Measurements from ENCODE around the gene WHRN.

The WHRN gene

DNA sequence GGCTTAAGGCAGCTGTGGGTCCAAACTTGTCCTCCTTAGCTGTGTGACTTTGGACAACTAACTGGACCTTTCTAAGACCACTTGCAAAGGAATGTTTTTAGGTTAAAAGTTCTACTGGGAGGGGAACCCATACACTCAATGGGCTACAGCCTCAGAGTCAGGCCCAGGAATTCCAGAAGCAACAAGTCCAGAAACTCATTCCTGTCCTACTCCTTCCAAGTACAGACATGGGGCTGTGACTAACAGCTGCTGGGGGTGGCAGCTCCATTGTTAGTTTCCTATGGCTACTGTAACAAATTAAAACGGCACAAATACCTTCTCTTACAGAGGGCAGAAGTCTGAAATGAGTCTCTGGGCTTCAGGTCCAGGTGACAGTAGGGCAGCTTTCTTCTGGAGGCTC lies 105.1 kb downstream of the WHRN start:
- no peak overlapping the region for H3K27ac ChIP-seq (ENCODE audit: low read depth, low read length)
- H3K27me3 ChIP-seq (ENCODE audit: low read length) = no peaks in the 10 kb centered on the region
- H3F3A ChIP-seq (ENCODE audit: insufficient read depth) = peaks cover 11% of the 10 kb centered on the region
- no peak overlapping the region for H3K9ac ChIP-seq (ENCODE audit: low read length)
- no peaks in the 10 kb centered on the region for H3K9me2 ChIP-seq (replicated peaks; ENCODE audit: insufficient read depth, low read length)
- no peak overlapping the region for H3K4me2 ChIP-seq (ENCODE audit: low read depth, low read length, poor library complexity, severe bottlenecking)
- no peak overlapping the region for H2AFZ ChIP-seq (ENCODE audit: low read depth, low read length, severe bottlenecking)
- no peaks in the 10 kb centered on the region for H4K20me1 ChIP-seq (ENCODE audit: low read depth, low read length)
- TF ChIP-seq EZH2phosphoT487 (conservative IDR thresholded peaks at IDR 0.05; ENCODE audit: low read length) = no peak
- TF ChIP-seq, protein P1, sequence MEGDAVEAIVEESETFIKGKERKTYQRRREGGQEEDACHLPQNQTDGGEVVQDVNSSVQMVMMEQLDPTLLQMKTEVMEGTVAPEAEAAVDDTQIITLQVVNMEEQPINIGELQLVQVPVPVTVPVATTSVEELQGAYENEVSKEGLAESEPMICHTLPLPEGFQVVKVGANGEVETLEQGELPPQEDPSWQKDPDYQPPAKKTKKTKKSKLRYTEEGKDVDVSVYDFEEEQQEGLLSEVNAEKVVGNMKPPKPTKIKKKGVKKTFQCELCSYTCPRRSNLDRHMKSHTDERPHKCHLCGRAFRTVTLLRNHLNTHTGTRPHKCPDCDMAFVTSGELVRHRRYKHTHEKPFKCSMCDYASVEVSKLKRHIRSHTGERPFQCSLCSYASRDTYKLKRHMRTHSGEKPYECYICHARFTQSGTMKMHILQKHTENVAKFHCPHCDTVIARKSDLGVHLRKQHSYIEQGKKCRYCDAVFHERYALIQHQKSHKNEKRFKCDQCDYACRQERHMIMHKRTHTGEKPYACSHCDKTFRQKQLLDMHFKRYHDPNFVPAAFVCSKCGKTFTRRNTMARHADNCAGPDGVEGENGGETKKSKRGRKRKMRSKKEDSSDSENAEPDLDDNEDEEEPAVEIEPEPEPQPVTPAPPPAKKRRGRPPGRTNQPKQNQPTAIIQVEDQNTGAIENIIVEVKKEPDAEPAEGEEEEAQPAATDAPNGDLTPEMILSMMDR (IDR thresholded peaks at IDR 0.05; ENCODE audit: insufficient read depth, low read length, poor library complexity, severe bottlenecking) = no peak
- H3K36me3 ChIP-seq (ENCODE audit: low read length) = no peaks in the 10 kb centered on the region
- H3K4me3 ChIP-seq (ENCODE audit: insufficient read depth, low read length, poor library complexity, severe bottlenecking) = no peak overlapping the region
- no peaks in the 10 kb centered on the region for H3K9me3 ChIP-seq (ENCODE audit: insufficient read depth, low read length)
- H3K79me2 ChIP-seq (ENCODE audit: insufficient read depth, low read length) = peaks cover 12% of the 10 kb centered on the region

DNA sequence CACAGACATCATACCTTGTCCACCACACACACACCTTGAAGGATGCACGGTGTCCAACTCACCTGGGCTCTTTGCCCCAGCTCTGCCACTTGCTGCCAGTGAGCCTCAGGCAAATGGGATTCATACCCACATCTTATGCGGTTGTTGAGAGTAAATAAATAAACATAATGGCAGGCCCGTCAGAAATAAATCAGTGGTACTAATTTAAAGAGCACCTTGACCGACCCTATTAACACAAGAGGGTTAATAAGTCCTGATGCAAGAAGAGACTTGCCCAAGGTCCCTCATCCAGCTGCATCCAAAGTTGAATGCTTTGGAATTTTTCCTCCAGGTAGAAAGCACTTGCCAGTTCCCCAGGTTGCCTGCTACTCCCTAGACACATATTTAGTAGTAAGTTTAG lies 105.9 kb downstream of the WHRN start:
- Histone ChIP-seq H3K9ac (ENCODE audit: low read length) (no peak overlapping the region), H3K79me2 (ENCODE audit: insufficient read depth, low read length) (peaks cover 12% of the 10 kb centered on the region), H3K27me3 (ENCODE audit: low read length) (no peaks in the 10 kb centered on the region), H3K36me3 (ENCODE audit: low read length) (no peaks in the 10 kb centered on the region), H3K9me3 (ENCODE audit: insufficient read depth, low read length) (no peaks in the 10 kb centered on the region), H3K4me2 (ENCODE audit: low read depth, low read length, poor library complexity, severe bottlenecking) (no peak overlapping the region), H2AFZ (ENCODE audit: low read depth, low read length, severe bottlenecking) (no peak overlapping the region), H3K27ac (ENCODE audit: low read depth, low read length) (no peak overlapping the region), H3K9me2 (replicated peaks; ENCODE audit: insufficient read depth, low read length) (no peaks in the 10 kb centered on the region), H4K20me1 (ENCODE audit: low read depth, low read length) (no peaks in the 10 kb centered on the region), H3K4me3 (ENCODE audit: insufficient read depth, low read length, poor library complexity, severe bottlenecking) (no peak overlapping the region), H3F3A (ENCODE audit: insufficient read depth) (peaks cover 17% of the 10 kb centered on the region)
- TF ChIP-seq EZH2phosphoT487 (conservative IDR thresholded peaks at IDR 0.05; ENCODE audit: low read length) = no peak
- TF ChIP-seq, protein P1 (IDR thresholded peaks at IDR 0.05; ENCODE audit: insufficient read depth, low read length, poor library complexity, severe bottlenecking) = no peak

DNA sequence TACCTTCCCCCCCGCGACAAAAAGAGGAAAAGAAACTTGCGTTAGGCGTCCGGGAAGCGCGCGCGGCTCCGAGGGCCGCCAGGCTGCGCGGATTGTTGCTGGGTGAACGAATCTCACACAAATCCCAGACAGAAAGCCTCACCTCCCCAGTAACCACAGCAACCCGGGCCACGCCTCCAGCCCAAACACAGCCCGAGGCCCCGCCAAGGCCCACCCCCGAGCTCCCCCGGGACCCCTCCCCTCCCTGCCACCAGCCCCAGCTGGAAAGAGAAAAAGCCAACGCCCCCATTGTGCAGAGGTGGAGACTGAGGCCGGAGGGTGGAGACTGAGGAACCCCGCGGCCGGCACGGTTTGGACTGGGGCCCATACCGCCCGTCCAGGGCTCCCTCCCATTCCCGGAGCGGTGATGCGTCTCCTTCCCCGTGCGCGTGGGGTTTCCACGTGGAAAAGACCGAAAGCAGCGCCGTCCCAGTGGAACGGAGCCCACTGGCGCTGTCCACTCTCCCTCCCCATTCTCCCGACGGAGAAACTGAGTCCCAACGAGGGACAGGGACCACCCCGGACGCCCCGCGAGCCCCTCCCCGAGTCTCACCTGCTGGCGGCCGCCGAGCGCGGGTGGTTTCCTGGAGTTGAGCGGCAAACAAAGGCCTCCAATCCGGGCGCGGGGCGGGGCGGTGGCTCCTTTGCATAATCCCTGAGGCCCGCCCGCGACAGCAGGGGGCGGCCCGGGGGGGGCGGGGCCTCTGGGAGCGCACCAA lies 107.2 kb downstream of the WHRN start:
- Histone ChIP-seq H3K36me3 (ENCODE audit: low read length) (no peaks in the 10 kb centered on the region), H3K9ac (ENCODE audit: low read length) (peak overlapping the region; percentile 68), H3K9me2 (replicated peaks; ENCODE audit: insufficient read depth, low read length) (no peaks in the 10 kb centered on the region), H3K4me3 (ENCODE audit: insufficient read depth, low read length, poor library complexity, severe bottlenecking) (peak overlapping the region; percentile 88), H3K4me2 (ENCODE audit: low read depth, low read length, poor library complexity, severe bottlenecking) (peak overlapping the region; percentile 89), H3K27me3 (ENCODE audit: low read length) (no peaks in the 10 kb centered on the region), H3K9me3 (ENCODE audit: insufficient read depth, low read length) (no peaks in the 10 kb centered on the region), H4K20me1 (ENCODE audit: low read depth, low read length) (no peaks in the 10 kb centered on the region), H3F3A (ENCODE audit: insufficient read depth) (peaks cover 21% of the 10 kb centered on the region), H3K27ac (ENCODE audit: low read depth, low read length) (peak overlapping the region; percentile 76), H3K79me2 (ENCODE audit: insufficient read depth, low read length) (peaks cover 12% of the 10 kb centered on the region), H2AFZ (ENCODE audit: low read depth, low read length, severe bottlenecking) (peak overlapping the region; percentile 62)
- TF ChIP-seq, protein P1 (IDR thresholded peaks at IDR 0.05; ENCODE audit: insufficient read depth, low read length, poor library complexity, severe bottlenecking) = no peak
- no peak for TF ChIP-seq EZH2phosphoT487 (conservative IDR thresholded peaks at IDR 0.05; ENCODE audit: low read length)
